HepG2 (cell line): ENCODE data around the gene TAP1. TPM values are rescaled to one million over a fixed set of nuclear protein-coding genes. Genes with fewer than 3 reads are reported as not detected.

Experiments
- ATF7 ChIP-seq, 2 experiments: fragments of 450-650 bp in 1 of 2; sonication (generic) in 1 of 2; formaldehyde crosslinking in 1 of 2; IDR thresholded peaks; 2 replicates each; pipeline versions ENCODE4 v1.4.0 to v1.6.1; 2016 to 2020; ENCODE audit warnings: antibody characterized with exemption in 1 of 2, mild to moderate bottlenecking in 1 of 2, missing genetic modification reagents in 1 of 2
- ATM ChIP-seq: fragments of 450-650 bp; IDR thresholded peaks from 2 replicates; pipeline ENCODE4 v1.7.1; 2017; ENCODE audit warnings: mild to moderate bottlenecking, borderline replicate concordance
- DDIT3 ChIP-seq: sonication (generic); formaldehyde crosslinking; IDR thresholded peaks from 2 replicates; pipeline ENCODE4 v1.4.0; 2020; ENCODE audit warnings: mild to moderate bottlenecking, missing genetic modification reagents
- DR1 ChIP-seq: sonication (generic); formaldehyde crosslinking; IDR thresholded peaks from 2 replicates; pipeline ENCODE4 v1.8.0; 2021; ENCODE audit warnings: mild to moderate bottlenecking, missing genetic modification reagents, inconsistent platforms
- DRAP1 ChIP-seq: IDR thresholded peaks from 2 replicates; pipeline ENCODE4 v1.6.1; 2016; ENCODE audit warnings: missing genetic modification reagents, missing compliant biosample characterization
- FUBP1 ChIP-seq: sonication (generic); formaldehyde crosslinking; IDR thresholded peaks from 2 replicates; pipeline ENCODE4 v1.5.1; 2020; ENCODE audit warnings: missing genetic modification reagents, mild to moderate bottlenecking, borderline replicate concordance
- GPBP1L1 ChIP-seq: sonication (generic); formaldehyde crosslinking; IDR thresholded peaks from 2 replicates; pipeline ENCODE4 v1.5.0; 2020; ENCODE audit warnings: mild to moderate bottlenecking, missing genetic modification reagents
- GZF1 ChIP-seq: sonication (generic); formaldehyde crosslinking; IDR thresholded peaks from 2 replicates; pipeline ENCODE4 v1.5.1; 2020; ENCODE audit warnings: mild to moderate bottlenecking, missing genetic modification reagents
- HBP1 ChIP-seq: IDR thresholded peaks from 2 replicates; pipeline ENCODE4 v1.6.1; 2016; ENCODE audit warnings: low read depth, control low read depth
- KLF6 ChIP-seq: IDR thresholded peaks from 2 replicates; pipeline ENCODE4 v1.8.0; 2016; ENCODE audit warnings: missing biosample characterization, missing genetic modification reagents
- NR2F6 ChIP-seq, 2 experiments: IDR thresholded peaks; 2 replicates each; pipeline ENCODE4 v1.6.1; 2016; ENCODE audit warnings: antibody characterized with exemption in 1 of 2, mild to moderate bottlenecking in 1 of 2
- POLR2AphosphoS5 ChIP-seq: IDR thresholded peaks from 2 replicates; pipeline ENCODE4 v1.6.1; 2012; ENCODE audit warnings: low read depth, low read length
- RFXAP ChIP-seq: sonication (generic); formaldehyde crosslinking; IDR thresholded peaks from 2 replicates; pipeline ENCODE4 v1.4.0; 2020; ENCODE audit warnings: missing genetic modification reagents, borderline replicate concordance
- SNAPC4 ChIP-seq: sonication (generic); formaldehyde crosslinking; IDR thresholded peaks from 2 replicates; pipeline ENCODE4 v1.4.0; 2020; ENCODE audit warnings: mild to moderate bottlenecking, missing genetic modification reagents
- ZNF383 ChIP-seq: sonication (generic); formaldehyde crosslinking; IDR thresholded peaks from 2 replicates; pipeline ENCODE4 v1.4.0; 2020; ENCODE audit warnings: missing genetic modification reagents, mild to moderate bottlenecking, borderline replicate concordance
- ZSCAN25 ChIP-seq: sonication (generic); formaldehyde crosslinking; IDR thresholded peaks from 2 replicates; pipeline ENCODE4 v1.8.0; 2022; ENCODE audit warnings: mild to moderate bottlenecking, missing genetic modification reagents
- polyA plus RNA-seq, 8 experiments: library from polyadenylated mRNA; depleted of rRNA in 3 of 8; stranded (reverse) in 7 of 8; unstranded in 1 of 8; fragments of >200 nt; fragmentation: Illumina TruSeq in 4 of 8; extraction: Trizol in 4 of 8; gene quantifications; 2 replicates each; pipeline versions ENCODE4 v1.2.1 to v1.2.3, GENCODE V29; 2011 to 2016; ENCODE audit warnings: low read depth in 4 of 8, missing spikeins in 1 of 8, mixed read lengths in 1 of 8; ENCODE audit not compliant: insufficient read depth in 1 of 8
- total RNA-seq, 5 experiments: library from RNA; depleted of rRNA; stranded (reverse); fragments of >200 nt; fragmentation: Illumina TruSeq; extraction: Trizol; gene quantifications; 2 replicates each; pipeline ENCODE4 v1.2.3, GENCODE V29; 2016; ENCODE audit warnings: low read depth in 1 of 5

Gene TAP1
- total and polyA plus RNA-seq, 2 of the 13 experiments (the other 11 are each of a cell fraction or from before 2014, with no cell fraction given), result 31.2 to 52.2 TPM

- TF ChIP-seq GPBP1L1 (CRISPR knock-in tag), result no peak
- 0 out of 2 replicates have a peak, but pooled peaks have one; percentile 41 for TF ChIP-seq SNAPC4 (CRISPR knock-in tag)
- TF ChIP-seq ATF7 (IDR thresholded peaks at IDR 0.05), result no peak
- 0 out of 2 replicates have a peak, but pooled peaks have one; percentile 30 for TF ChIP-seq ATF7 (CRISPR knock-in tag; IDR thresholded peaks at IDR 0.05)
- TF ChIP-seq GZF1 (CRISPR knock-in tag), result no peak
- peak; percentile 16 for TF ChIP-seq ZSCAN25 (CRISPR knock-in tag)
- no peak for TF ChIP-seq HBP1 (CRISPR knock-in tag)
- TF ChIP-seq ZNF383, result no peak; the same call in 1 of the 2 replicates
- peak; percentile 100 for TF ChIP-seq RFXAP (CRISPR knock-in tag)
- TF ChIP-seq POLR2AphosphoS5, result peak; percentile 73
- no peak for TF ChIP-seq ATM
- TF ChIP-seq KLF6 (CRISPR knock-in tag), result peak; percentile 16; the same call in 1 of the 2 replicates
- TF ChIP-seq DDIT3 (CRISPR knock-in tag), result 0 out of 2 replicates have a peak, but pooled peaks have one; percentile 35
- no peak for TF ChIP-seq NR2F6 (IDR thresholded peaks at IDR 0.05)
- TF ChIP-seq NR2F6 (CRISPR knock-in tag; IDR thresholded peaks at IDR 0.05), result peak; percentile 7; the same call in 1 of the 2 replicates
- peak; percentile 19; the same call in 1 of the 2 replicates for TF ChIP-seq DR1 (CRISPR knock-in tag)
- TF ChIP-seq DRAP1 (CRISPR knock-in tag), result peak; percentile 66
- TF ChIP-seq FUBP1, result 0 out of 2 replicates have a peak, but pooled peaks have one; percentile 42
Observed at GRCh38 chr6:32843979-32844838, 9.3 kb downstream of the TAP1 start, which contains the start of gene PSMB8 (continued).
